OCI-LY1 (cell line): Measurements from ENCODE around the gene OR1K1.

Experiments used
- CTCF ChIP-seq: fragments of 200-600 bp; sonication (generic), shearing (Covaris generic); IDR thresholded peaks from 2 replicates; pipeline ENCODE4 v1.5.1; 2017; ENCODE audit warnings: mild to moderate bottlenecking, antibody characterized with exemption, low read length, moderate library complexity, mixed read lengths
- EZH2 ChIP-seq: fragments of 200-600 bp; sonication (generic), shearing (Covaris generic); IDR thresholded peaks from 2 replicates; pipeline ENCODE4 v1.8.0; 2017; ENCODE audit warnings: borderline replicate concordance, mixed run types, mild to moderate bottlenecking, antibody characterized with exemption, low read length, moderate library complexity, mixed read lengths

DNA sequence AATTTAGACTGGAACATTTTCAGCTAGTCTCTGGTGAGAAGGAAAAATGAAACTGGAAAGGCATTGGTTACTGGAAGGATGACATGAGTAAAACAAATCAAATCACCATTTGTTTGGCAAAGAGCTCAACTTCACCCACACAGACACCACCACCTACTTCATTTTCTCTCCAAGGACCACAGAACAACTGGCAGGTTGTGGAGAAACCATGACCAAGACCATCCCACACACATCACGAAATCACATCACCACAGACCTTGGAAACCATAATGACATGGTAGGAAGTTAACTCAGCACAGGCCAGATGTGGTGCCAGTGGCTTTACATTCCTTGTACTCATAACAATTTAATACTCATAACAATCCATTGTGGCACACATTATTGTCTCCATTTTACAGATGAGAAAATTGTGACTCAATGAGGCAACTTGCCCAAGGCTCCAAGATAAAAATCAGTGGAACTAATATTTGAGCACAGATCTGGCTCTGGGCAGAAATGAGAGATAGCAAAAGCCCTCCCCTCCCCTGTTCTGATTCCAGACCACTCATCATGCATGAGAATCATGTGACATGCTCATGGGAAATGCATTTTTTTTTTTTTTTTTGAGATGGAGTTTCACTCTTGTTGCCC lies 7.5 kb downstream of the OR1K1 start:
- TF ChIP-seq CTCF (no peak), EZH2 (no peak)
